GM12872 (cell line): ENCODE data around the gene MTSS2.

Experiments
- CTCF ChIP-seq: IDR thresholded peaks from 3 replicates; pipeline ENCODE4 v1.5.1; 2011; ENCODE audit warnings: low read depth, mild to moderate bottlenecking, low read length, moderate library complexity; ENCODE audit not compliant: insufficient read depth

The MTSS2 gene

GRCh38 chr16:70701998-70702397 is 16.1 kb upstream of the MTSS2 start:
- no peak for TF ChIP-seq CTCF

DNA sequence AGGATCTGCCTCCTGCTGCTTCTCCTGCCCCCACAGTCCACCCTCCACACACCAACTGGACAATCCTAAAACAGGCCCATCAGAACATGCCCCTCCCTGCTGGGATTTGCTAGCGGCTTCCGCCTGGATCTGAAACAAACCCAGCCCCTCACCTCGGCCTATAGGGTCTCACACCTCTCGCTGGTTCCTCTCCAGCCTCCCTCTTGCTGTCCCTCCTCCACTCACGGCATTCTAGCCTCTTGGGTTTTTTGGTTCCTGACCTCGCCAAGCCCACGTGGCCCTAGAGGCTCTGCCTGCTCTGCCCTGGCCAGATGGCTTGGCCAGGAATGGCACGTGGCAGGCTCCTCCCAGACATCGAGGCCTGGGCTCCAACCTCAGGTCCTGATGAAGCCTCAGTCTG is 15.7 kb upstream of the MTSS2 start:
- no peak for TF ChIP-seq CTCF

- TF ChIP-seq CTCF = no peak
Measured at GRCh38 chr16:70701036-70701435, 15.2 kb upstream of the MTSS2 start.

- no peak for TF ChIP-seq CTCF
Measured at GRCh38 chr16:70700101-70701020, 14.5 kb upstream of the MTSS2 start.

GRCh38 chr16:70699696-70700095 is 13.8 kb upstream of the MTSS2 start:
- no peak for TF ChIP-seq CTCF

GRCh38 chr16:70698901-70699300 is 13.0 kb upstream of the MTSS2 start:
- no peak for TF ChIP-seq CTCF

- no peak for TF ChIP-seq CTCF
Measured at GRCh38 chr16:70697594-70698170, 11.8 kb upstream of the MTSS2 start.
